ENCODE data around the gene SRRD.

DNA sequence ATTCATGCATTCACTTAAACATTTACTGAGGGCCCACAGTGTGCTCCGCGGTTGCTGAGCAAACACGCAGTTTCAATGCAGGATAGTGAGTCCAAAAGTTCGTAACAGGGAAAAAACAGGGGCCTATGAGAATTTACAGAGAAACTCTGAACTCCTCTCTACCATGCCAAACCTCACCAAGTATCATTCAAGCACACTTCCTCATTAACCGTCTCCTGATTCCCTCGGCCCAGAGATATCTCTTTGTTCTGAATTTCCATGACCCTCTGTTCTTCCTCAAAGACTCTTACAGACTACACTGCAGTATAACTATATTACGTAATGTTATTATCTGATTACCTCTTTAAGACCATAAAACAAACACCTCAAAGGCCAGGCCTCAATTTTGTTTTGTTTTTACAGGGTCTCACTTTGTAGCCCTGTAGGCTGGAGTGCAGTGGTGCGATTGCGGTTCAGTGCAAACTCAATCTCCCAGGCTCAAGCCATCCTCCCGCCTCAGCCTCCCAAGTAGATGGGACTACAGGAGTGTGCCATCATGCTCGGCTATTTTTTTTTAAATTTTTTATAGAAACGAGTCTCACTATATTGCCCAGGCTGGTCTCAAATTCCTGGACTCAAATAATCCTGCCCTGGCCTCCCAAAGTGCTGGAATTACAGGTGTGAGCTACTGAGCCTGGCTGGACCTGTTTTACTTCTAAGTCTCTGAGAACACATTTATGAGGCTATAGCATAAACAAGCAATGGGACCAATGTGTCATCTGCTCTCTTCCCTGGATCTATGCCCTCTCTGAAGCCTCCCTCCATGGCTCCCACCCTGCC lies 3.7 kb upstream of the SRRD start:
- TF ChIP-seq EZH2phosphoT487 (IDR thresholded peaks at IDR 0.05; ENCODE audit: insufficient read depth, low read depth) (no peak), EZH2 (IDR thresholded peaks at IDR 0.05; ENCODE audit: insufficient read depth, poor library complexity, severe bottlenecking) (no peak)
